ENCODE measurements around the gene ILDR1.

The ILDR1 gene

DNA sequence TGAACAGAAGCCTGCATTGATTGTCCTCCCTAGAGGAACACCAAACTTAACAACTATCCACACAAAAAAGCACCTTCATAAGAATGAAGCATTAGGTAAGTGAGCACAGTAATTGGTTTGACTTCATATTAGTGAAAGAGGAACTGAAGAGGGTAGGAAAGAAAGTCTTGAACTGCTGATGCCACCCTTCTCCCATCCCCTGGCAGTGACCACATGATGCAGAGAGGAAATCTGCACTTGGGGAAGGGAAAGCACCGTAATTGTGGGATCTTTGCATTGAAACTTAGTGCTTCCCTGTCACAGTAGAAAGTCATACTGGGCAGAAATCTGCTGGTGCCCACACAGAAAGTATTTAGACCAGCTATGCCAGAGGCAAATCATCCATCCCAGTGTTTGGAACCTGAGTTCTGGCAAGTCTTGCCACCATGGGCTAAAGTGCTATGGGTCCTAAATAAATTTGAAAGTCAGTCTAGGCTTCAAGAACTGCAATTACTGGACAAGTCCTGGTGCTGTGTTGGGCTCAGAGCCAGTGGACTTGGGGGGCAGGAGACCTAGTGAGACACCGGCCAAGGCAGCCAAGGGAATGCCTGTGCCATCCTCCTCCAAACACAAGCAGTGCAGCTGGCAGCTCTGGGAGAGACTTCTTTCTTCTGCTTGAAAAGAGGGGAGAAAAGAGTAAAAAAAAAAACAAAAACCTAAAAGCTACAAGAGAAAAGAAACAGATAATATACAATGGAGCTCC is 64.2 kb downstream of the ILDR1 start:
- H3K27ac Mint-ChIP-seq = no peak overlapping the region
- H3K9me3 Mint-ChIP-seq = peaks cover 5% of the 10 kb centered on the region
- DNase-seq = no peak
- TF ChIP-seq, protein P1, sequence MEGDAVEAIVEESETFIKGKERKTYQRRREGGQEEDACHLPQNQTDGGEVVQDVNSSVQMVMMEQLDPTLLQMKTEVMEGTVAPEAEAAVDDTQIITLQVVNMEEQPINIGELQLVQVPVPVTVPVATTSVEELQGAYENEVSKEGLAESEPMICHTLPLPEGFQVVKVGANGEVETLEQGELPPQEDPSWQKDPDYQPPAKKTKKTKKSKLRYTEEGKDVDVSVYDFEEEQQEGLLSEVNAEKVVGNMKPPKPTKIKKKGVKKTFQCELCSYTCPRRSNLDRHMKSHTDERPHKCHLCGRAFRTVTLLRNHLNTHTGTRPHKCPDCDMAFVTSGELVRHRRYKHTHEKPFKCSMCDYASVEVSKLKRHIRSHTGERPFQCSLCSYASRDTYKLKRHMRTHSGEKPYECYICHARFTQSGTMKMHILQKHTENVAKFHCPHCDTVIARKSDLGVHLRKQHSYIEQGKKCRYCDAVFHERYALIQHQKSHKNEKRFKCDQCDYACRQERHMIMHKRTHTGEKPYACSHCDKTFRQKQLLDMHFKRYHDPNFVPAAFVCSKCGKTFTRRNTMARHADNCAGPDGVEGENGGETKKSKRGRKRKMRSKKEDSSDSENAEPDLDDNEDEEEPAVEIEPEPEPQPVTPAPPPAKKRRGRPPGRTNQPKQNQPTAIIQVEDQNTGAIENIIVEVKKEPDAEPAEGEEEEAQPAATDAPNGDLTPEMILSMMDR (IDR thresholded peaks at IDR 0.05) = no peak
- H3K27me3 Mint-ChIP-seq (ENCODE audit: low read depth, poor library complexity) = no peaks in the 10 kb centered on the region
- no peaks in the 10 kb centered on the region for H3K4me1 Mint-ChIP-seq
- no peaks in the 10 kb centered on the region for H3K36me3 Mint-ChIP-seq (ENCODE audit: low read depth)
- H3K4me3 Mint-ChIP-seq = no peak overlapping the region

DNA sequence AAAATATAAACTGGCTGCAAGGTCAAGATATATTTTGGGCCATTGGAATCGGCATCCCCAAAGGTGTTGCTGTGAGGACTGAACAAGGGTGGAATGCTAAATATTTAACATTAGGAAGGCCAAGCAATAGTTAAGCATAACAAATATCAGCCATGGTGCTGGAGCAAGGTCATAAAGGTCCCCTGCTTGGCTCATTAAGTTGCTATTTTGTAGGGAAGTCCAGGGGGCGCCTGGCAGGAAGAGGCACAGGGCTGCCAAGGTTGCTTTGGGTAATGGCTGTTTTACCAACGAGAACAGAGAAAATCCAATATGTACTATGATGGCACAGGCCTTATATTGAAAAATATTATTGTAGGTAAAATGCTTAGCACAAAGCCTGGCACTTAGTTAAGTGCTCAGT is 65.7 kb downstream of the ILDR1 start:
- no peaks in the 10 kb centered on the region for H3K4me1 Mint-ChIP-seq
- peaks cover 17% of the 10 kb centered on the region for H3K9me3 Mint-ChIP-seq
- peaks cover 8% of the 10 kb centered on the region for H3K36me3 Mint-ChIP-seq (ENCODE audit: low read depth)
- H3K27me3 Mint-ChIP-seq (ENCODE audit: low read depth, poor library complexity) = no peaks in the 10 kb centered on the region
- TF ChIP-seq, protein P1 (IDR thresholded peaks at IDR 0.05) = no peak
- no peak for DNase-seq
- no peak overlapping the region for H3K27ac Mint-ChIP-seq
- H3K4me3 Mint-ChIP-seq = no peak overlapping the region

DNA sequence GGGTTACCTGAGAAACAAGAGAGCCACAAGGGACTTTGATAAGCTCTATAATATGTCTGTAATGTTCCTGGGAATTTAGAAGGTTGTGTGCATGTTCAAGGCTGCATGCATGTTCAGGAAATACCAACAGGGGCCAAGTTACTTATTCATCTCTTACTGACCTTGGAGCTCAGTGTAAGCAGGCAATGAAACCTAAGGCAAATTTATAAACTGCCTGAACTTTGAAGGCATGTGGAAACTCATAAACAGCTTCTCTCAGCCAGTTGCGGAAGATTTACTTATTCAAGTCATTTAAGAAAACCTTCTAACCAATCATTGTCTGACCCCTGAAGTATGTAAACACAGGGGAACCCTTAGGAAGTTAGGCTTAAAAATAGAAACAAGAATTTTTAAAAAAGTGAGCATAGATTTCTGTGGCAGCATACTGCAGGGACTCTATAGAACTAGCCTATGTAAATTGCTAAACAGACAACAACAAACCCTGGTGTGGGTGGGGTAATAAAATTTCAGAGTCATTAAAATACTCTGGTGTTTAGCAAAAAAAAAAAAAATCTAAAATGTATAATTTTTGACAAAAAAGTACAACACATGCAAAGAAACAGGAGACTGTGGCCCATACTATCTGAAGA is 70.6 kb downstream of the ILDR1 start:
- H3K27ac Mint-ChIP-seq = no peak overlapping the region
- H3K27me3 Mint-ChIP-seq (ENCODE audit: low read depth, poor library complexity) = no peaks in the 10 kb centered on the region
- H3K36me3 Mint-ChIP-seq (ENCODE audit: low read depth) = peaks cover 8% of the 10 kb centered on the region
- no peaks in the 10 kb centered on the region for H3K4me1 Mint-ChIP-seq
- no peak for DNase-seq
- peaks cover 12% of the 10 kb centered on the region for H3K9me3 Mint-ChIP-seq
- TF ChIP-seq, protein P1 (IDR thresholded peaks at IDR 0.05) = no peak
- no peak overlapping the region for H3K4me3 Mint-ChIP-seq

DNA sequence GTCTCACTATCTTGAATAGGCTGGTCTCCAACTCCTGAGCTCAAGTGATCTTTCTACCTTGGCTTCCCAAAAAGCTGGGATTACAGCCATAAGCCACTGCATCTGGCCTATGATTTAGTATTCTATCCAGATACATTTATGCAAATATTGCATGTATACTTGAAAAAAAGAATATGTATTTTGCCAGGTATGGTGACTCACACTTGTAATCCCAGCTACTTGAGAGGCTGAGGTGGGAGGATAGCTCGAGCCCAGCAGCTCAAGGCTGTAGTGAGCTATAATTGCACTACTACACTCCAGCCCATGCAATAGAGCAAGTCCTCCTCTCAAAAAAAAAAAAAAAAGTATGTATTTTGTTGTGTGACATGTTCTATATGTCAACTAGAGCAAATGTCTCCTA is 73.4 kb downstream of the ILDR1 start:
- Mint-ChIP-seq H3K4me1 (no peaks in the 10 kb centered on the region), H3K27ac (no peak overlapping the region), H3K4me3 (no peak overlapping the region), H3K36me3 (ENCODE audit: low read depth) (peaks cover 8% of the 10 kb centered on the region), H3K27me3 (ENCODE audit: low read depth, poor library complexity) (no peaks in the 10 kb centered on the region), H3K9me3 (peaks cover 12% of the 10 kb centered on the region)
- DNase-seq = no peak
- TF ChIP-seq, protein P1 (IDR thresholded peaks at IDR 0.05) = no peak

DNA sequence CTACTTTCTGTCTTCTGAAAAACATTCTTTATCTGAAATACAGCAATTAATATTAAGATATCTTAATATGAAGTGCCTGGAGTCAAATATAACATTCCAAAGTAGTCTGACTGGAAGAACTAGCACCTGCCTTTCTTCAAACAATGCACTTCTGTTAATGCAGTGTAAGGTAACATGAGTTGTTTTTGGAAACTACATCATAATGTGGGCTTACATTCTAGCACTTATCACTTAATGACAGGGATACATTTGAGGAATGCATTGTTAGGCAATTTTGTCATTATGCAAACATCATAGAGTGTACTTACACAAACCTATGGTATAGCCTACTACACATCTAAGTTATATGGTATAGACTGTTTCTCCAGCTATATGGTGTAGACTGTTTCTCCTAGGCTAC is 78.6 kb downstream of the ILDR1 start:
- Mint-ChIP-seq H3K27me3 (ENCODE audit: low read depth, poor library complexity) (no peaks in the 10 kb centered on the region), H3K9me3 (peaks cover 12% of the 10 kb centered on the region), H3K36me3 (ENCODE audit: low read depth) (peaks cover 8% of the 10 kb centered on the region), H3K27ac (no peak overlapping the region), H3K4me3 (no peak overlapping the region), H3K4me1 (peaks cover 26% of the 10 kb centered on the region)
- DNase-seq = no peak
- TF ChIP-seq, protein P1 (IDR thresholded peaks at IDR 0.05) = no peak
